Jurkat, Clone E6-1 (cell line): ENCODE results near the gene REV3L.
"Not testable (repeated sequence)": the region's sequence is repeated elsewhere in the genome, so short reads cannot be mapped to it uniquely, and the experiment has no call there.

Experiments
- DNase-seq: peaks from one replicate; pipeline ENCODE4 v3.0.0-alpha.2; 2011; ENCODE audit warnings: low read depth, low spot score
- H3K4me3 ChIP-seq: 2 replicates; pipeline ENCODE4 v1.5.1; 2011; ENCODE audit warnings: mild to moderate bottlenecking, low read length, control low read depth, moderate library complexity

Gene REV3L

GRCh38 chr6:111503194-111503593 is 20.2 kb upstream of the REV3L start:
- no peak overlapping the region for H3K4me3 ChIP-seq
- no peak for DNase-seq

GRCh38 chr6:111502154-111502553 is 19.1 kb upstream of the REV3L start:
- no peak for DNase-seq
- no peak overlapping the region for H3K4me3 ChIP-seq

DNA sequence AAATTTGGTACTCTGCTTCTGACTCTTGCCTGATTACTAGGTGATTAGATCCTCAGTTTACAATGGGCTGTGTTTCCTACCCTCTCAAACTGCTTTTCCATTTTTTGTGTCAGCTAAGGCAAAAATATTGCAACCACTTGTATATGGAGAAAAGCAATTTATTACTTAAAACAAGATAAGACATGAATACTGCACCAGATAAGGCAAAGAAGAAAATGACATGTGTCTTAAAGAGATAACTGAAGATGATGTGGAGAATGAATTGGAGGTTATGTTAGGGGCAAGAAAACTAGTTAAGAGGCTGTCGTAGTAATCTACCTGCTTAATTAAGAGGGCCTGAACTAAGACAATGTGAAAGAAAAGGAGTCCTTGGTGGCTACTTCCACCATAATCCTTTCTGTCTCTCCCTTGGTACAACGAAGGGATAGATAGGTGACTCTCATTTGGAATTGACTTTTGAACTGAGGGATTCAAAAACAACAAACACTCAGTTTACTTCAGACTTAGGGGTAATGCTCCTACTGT is 16.3 kb upstream of the REV3L start:
- no peak overlapping the region for H3K4me3 ChIP-seq
- DNase-seq, result no peak

DNA sequence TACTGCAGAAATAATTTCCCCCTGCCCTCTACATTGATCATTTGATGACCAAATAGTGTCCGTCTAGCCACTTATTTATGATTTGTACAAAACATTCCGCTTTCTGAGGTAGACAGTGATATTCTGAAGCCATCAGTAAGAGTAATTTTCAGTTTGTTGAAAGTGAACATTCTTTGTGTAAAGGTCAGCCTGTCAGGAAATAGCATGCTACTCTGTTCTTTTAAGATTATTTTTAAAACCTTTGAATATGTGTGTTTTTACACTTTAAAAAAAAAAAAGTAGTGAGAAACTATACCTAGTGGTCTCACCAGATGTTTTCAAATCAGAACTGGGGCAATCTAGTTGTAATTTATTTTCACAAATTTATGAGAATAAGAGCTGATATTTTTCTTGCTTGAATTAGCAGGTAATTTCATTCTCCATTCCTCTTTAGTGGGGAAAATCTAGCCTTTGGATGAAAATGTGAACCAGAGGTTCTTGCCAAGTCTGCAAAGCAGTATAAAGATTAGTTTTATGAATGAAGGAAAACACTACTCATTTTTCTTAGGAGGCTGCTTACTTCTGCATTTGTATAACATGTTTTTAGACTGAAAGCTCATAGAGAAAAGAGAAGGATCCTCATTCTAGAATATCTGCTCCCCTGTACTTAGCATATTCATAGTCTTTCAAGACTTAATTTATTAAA is 12.1 kb upstream of the REV3L start:
- H3K4me3 ChIP-seq, result no peak overlapping the region
- no peak for DNase-seq

GRCh38 chr6:111492499-111492898 is 9.5 kb upstream of the REV3L start:
- no peak for DNase-seq
- no peak overlapping the region for H3K4me3 ChIP-seq

- no peak overlapping the region for H3K4me3 ChIP-seq
- no peak for DNase-seq
Measured at GRCh38 chr6:111490067-111490466, 7.0 kb upstream of the REV3L start.

GRCh38 chr6:111487661-111488060 is 4.6 kb upstream of the REV3L start:
- no peak for DNase-seq
- H3K4me3 ChIP-seq, result no peak overlapping the region

DNA sequence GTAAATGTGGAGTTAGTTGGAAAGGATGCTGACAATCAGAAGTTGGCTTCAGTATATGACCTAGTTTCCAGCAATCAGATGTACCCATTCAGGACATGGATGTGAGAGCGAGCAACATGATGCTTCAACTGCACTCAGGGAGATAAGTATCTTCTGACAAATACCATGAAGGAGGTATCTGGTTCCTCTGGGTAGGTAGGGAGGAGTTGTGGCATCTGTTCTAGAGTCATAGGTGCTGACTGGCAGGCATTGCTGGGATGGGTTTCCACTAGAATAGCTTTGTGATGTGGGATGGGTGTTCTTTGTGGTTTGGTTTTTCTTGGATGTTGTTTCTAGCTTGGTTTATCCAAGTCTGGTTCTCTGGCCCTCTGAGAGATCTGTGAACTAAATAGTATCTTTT is 3.9 kb upstream of the REV3L start:
- no peak overlapping the region for H3K4me3 ChIP-seq
- peak; percentile 73 for DNase-seq

- DNase-seq, result no peak
- H3K4me3 ChIP-seq, result no peak overlapping the region
Measured at GRCh38 chr6:111486475-111486874, 3.5 kb upstream of the REV3L start.

- no peak overlapping the region for H3K4me3 ChIP-seq
Measured at GRCh38 chr6:111485342-111485741, 2.3 kb upstream of the REV3L start.

GRCh38 chr6:111484633-111484930 is 1.6 kb upstream of the REV3L start:
- H3K4me3 ChIP-seq, result peak overlapping the region; percentile 81
- DNase-seq, result peak; percentile 69

More at GRCh38 chr6:111485342-111485741, 2.3 kb upstream of the REV3L start:
- DNase-seq, result no peak

- peak overlapping the region; percentile 81 for H3K4me3 ChIP-seq
- peak; percentile 76 for DNase-seq
Measured at GRCh38 chr6:111483736-111484632, 966 bp upstream of the REV3L start.

DNA sequence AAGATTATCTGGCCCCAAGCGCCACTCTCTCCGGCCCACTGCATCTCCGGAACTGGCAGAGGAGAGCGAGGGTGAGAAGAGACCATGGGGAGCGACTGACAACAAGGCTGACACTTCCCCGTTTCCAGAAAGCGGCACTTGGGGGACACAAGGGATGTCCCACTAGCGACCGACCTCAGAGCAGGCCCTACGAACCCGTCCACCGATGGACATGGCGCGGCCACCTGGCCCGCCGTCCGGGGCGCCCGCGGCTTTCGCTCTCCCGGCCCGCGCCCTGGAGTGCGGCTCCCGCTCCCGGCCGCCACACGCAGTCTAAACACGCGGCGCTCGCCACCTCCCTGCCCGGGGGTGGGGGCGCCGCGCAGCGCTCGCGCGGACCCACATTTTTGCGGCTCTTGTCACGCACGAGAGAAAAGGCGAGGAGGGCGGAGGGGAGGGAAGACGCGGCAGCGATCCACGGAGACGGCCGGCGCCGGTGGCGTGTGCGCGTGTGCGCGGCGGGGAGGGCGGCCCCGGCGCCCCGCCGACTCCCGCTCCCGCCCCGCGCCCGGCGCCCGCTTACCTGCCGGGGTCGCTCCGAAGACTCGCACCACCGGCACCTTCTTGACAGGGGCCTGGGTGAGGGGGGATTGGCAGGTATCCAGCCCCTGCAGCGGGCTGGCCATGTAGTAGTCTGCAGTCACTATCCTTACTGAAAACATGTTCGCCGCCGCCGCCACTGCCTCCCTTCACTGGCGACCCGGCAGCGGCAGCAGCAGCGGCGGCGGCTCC is 645 bp downstream of the REV3L start:
- no peak for DNase-seq
- H3K4me3 ChIP-seq, result peak overlapping the region; percentile 81

GRCh38 chr6:111481836-111482187 is 1.2 kb downstream of the REV3L start:
- DNase-seq, result no peak
- H3K4me3 ChIP-seq, result peak overlapping the region; percentile 81

- H3K4me3 ChIP-seq, result peak overlapping the region; percentile 81
- DNase-seq, result no peak
Measured at GRCh38 chr6:111480988-111481822, 1.8 kb downstream of the REV3L start.

DNA sequence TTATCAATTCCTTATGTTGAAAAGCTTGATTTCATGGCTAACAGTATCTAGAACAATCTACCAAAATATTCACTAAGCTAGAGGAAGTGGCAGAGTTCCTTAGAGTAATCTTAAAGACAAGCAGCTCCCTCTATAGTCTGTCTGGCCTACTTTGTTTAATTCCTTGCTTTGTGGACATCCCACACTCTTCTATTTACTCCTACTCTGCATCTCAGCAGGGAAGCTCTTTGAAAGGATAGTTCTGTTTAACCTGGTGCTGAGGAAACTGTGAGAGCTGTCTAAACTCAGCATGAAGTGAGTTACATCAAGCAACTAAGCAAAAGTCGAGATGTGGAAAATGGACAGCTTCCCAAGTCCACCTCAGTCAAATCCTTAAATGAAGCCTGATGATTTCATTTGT is 4.3 kb downstream of the REV3L start:
- no peak overlapping the region for H3K4me3 ChIP-seq
- no peak for DNase-seq

GRCh38 chr6:111478064-111478476 is 4.9 kb downstream of the REV3L start:
- no peak overlapping the region for H3K4me3 ChIP-seq
- no peak for DNase-seq

DNA sequence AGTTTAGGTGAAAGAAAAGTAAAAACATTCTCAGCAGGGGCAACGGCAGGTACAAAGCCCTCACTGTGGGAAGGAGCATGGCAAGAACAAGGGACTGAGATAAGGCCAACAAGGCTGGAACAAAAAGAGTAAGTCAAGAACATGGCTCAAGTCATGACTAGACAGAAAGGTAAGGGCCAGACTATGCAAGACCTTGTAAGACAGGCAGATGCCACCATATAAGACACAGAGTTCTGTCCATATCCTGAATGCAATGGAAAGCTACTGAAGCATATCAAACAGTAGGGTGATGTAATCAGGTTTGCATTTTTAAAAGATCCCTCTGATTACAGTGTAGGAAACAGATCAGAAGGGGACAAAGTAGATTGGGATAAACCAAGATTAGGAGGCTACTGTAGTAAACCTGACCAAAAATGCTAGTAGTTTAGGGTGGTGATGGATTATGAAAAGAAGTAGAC is 5.5 kb downstream of the REV3L start:
- H3K4me3 ChIP-seq, result no peak overlapping the region
- DNase-seq, result no peak

DNA sequence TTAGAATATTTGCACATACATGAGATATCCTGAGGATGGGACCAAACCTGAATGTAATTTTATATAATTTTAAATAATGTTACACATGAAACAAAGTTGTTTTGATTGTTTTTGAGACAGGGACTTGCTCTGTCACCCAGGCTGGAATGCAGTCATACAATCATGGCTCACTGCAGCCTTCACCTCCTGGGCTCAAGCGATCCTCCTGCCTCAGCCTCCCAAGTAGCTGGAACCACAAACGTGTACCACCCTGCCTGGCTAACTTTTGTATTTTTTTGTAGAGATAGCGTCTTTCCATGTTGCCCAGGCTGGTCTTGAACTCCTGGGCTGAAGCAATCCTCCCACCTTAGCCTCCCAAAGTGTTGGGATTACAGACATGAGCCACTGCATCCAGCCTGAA is 7.0 kb downstream of the REV3L start:
- DNase-seq, H3K4me3 ChIP-seq: not testable (repeated sequence)
